COLO829 (cell line): ENCODE data around the gene STX8.
"Not testable (repeated sequence)": the region's sequence is repeated elsewhere in the genome, so short reads cannot be mapped to it uniquely, and the experiment has no call there.

ENCODE experiments used
- DNase-seq: peaks from one replicate; pipeline ENCODE4 v3.0.0; 2012; ENCODE audit warnings: low spot score

Gene STX8

GRCh38 chr17:9499041-9499440 is 76.6 kb downstream of the STX8 start:
- DNase-seq, result no peak

- no peak for DNase-seq
These were observed 77.1 kb downstream of the STX8 start for GRCh38 chr17:9498490-9498889.

- no peak for DNase-seq
These were observed 87.1 kb downstream of the STX8 start for GRCh38 chr17:9488556-9488955.

GRCh38 chr17:9487406-9487805 is 88.2 kb downstream of the STX8 start:
- DNase-seq, result no peak

GRCh38 chr17:9484789-9485188 is 90.8 kb downstream of the STX8 start:
- no peak for DNase-seq

- no peak for DNase-seq
These were observed 95.7 kb downstream of the STX8 start for GRCh38 chr17:9479964-9480363.

- no peak for DNase-seq
These were observed 96.7 kb downstream of the STX8 start for GRCh38 chr17:9478889-9479288.

- DNase-seq, result peak; percentile 28
These were observed 100.4 kb downstream of the STX8 start for GRCh38 chr17:9475101-9475658.

- no peak for DNase-seq
These were observed 101.9 kb downstream of the STX8 start for GRCh38 chr17:9473711-9474110.

- DNase-seq, result no peak
These were observed 103.1 kb downstream of the STX8 start for GRCh38 chr17:9472541-9472940.

GRCh38 chr17:9472094-9472493 is 103.5 kb downstream of the STX8 start:
- no peak for DNase-seq

GRCh38 chr17:9470171-9470570 is 105.4 kb downstream of the STX8 start:
- DNase-seq, result no peak

GRCh38 chr17:9468937-9469336 is 106.7 kb downstream of the STX8 start:
- no peak for DNase-seq

- DNase-seq, result no peak
These were observed 107.1 kb downstream of the STX8 start for GRCh38 chr17:9468532-9468931.

- DNase-seq, result no peak
These were observed 108.1 kb downstream of the STX8 start for GRCh38 chr17:9467518-9467917.

GRCh38 chr17:9465210-9465921 is 110.3 kb downstream of the STX8 start:
- no peak for DNase-seq

GRCh38 chr17:9457005-9457404 is 118.6 kb downstream of the STX8 start:
- no peak for DNase-seq

GRCh38 chr17:9456330-9456729 is 119.3 kb downstream of the STX8 start:
- no peak for DNase-seq

- DNase-seq, result no peak
These were observed 123.7 kb downstream of the STX8 start for GRCh38 chr17:9451934-9452333.

- DNase-seq, result not testable (repeated sequence)
These were observed 128.3 kb downstream of the STX8 start for GRCh38 chr17:9447298-9447697.

GRCh38 chr17:9446528-9446927 is 129.1 kb downstream of the STX8 start:
- DNase-seq, result no peak

GRCh38 chr17:9445424-9445823 is 130.2 kb downstream of the STX8 start:
- DNase-seq, result no peak

GRCh38 chr17:9444687-9445086 is 130.9 kb downstream of the STX8 start:
- no peak for DNase-seq

GRCh38 chr17:9443811-9444210 is 131.8 kb downstream of the STX8 start:
- DNase-seq, result no peak
